ENCODE results near the gene MRNIP. TPM values are rescaled to one million over a fixed set of nuclear protein-coding genes. Genes with fewer than 3 reads are reported as not detected.

MRNIP gene
- total RNA-seq: 10.6 and 11.8 TPM in 2 replicates

- TF ChIP-seq, protein P1, sequence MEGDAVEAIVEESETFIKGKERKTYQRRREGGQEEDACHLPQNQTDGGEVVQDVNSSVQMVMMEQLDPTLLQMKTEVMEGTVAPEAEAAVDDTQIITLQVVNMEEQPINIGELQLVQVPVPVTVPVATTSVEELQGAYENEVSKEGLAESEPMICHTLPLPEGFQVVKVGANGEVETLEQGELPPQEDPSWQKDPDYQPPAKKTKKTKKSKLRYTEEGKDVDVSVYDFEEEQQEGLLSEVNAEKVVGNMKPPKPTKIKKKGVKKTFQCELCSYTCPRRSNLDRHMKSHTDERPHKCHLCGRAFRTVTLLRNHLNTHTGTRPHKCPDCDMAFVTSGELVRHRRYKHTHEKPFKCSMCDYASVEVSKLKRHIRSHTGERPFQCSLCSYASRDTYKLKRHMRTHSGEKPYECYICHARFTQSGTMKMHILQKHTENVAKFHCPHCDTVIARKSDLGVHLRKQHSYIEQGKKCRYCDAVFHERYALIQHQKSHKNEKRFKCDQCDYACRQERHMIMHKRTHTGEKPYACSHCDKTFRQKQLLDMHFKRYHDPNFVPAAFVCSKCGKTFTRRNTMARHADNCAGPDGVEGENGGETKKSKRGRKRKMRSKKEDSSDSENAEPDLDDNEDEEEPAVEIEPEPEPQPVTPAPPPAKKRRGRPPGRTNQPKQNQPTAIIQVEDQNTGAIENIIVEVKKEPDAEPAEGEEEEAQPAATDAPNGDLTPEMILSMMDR (IDR thresholded peaks at IDR 0.05; ENCODE audit: insufficient read depth, low read length, severe bottlenecking): no peak
- H3K27me3 ChIP-seq (ENCODE audit: control insufficient read depth, insufficient read depth, low read length): no peaks in the 10 kb centered on the region
- H3K4me3 ChIP-seq (ENCODE audit: low read depth, low read length): peak within 1 kb of the TSS; percentile 96
- H3K36me3 ChIP-seq (ENCODE audit: control insufficient read depth, insufficient read depth, low read length): peaks cover 7% of the 10 kb centered on the region
- DNase-seq (ENCODE audit: low read depth) (peak; percentile 83), FAIRE-seq (no peak)
Observed at GRCh38 chr5:179858586-179859427, at the start of gene MRNIP. Gene MRNIP, minus strand, starts transcription at chr5:179858817. Its CDS starts 21 bp downstream, at chr5:179858796.

DNA sequence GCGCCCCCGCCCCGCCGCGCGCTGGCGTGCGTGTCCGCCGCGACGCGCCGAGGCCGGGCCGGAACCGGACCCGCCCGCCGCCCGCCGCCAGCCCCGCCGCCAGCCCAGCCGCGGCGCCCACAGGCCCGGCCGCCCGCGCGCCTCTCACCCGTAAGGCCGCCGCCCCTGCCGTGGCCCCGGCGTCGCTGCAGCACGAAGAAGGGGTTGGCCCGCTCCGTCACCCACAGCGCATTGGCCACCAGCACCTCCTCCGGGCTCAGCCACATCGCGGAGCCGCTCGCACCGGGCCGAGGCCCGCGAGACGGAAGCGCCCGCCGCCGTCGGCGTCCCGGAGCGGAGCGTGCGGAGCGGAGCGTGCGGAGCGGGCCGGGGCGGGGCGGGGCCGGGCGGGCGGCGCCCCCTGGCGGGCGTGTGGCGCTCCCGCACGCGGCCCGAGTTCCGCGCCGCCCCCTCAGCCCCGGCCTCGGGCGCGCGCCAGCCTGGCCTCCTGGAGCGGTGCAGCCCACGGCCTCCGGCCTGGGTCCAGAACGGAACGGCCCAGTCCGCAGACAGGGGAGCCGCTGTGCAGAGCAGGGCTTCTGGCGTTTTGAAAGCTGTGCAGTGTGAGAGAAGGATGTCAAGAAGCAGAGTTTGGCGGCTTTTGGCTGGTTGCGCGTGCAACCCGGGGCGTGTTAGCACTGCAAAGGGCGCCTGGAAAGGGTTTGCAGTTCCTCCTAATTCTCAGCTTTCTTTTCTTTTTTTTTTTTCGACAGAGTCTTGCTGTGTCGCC, 49.1 kb upstream of the MRNIP start, which contains the start of gene TBC1D9B:
Gene TBC1D9B (minus strand): TSS at position 342 of the 769 bp plus-strand sequence. CDS start 76 bp downstream, at position 266.
- DNase-seq (ENCODE audit: low read depth) (peak; percentile 5), FAIRE-seq (no peak)
- Histone ChIP-seq H3K4me3 (ENCODE audit: low read depth, low read length) (peak within 1 kb of the TSS; percentile 64), H3K27me3 (ENCODE audit: control insufficient read depth, insufficient read depth, low read length) (no peaks in the 10 kb centered on the region), H3K36me3 (ENCODE audit: control insufficient read depth, insufficient read depth, low read length) (peaks cover 13% of the 10 kb centered on the region)
- TF ChIP-seq, protein P1 (IDR thresholded peaks at IDR 0.05; ENCODE audit: insufficient read depth, low read length, severe bottlenecking): peak; percentile 29

DNA sequence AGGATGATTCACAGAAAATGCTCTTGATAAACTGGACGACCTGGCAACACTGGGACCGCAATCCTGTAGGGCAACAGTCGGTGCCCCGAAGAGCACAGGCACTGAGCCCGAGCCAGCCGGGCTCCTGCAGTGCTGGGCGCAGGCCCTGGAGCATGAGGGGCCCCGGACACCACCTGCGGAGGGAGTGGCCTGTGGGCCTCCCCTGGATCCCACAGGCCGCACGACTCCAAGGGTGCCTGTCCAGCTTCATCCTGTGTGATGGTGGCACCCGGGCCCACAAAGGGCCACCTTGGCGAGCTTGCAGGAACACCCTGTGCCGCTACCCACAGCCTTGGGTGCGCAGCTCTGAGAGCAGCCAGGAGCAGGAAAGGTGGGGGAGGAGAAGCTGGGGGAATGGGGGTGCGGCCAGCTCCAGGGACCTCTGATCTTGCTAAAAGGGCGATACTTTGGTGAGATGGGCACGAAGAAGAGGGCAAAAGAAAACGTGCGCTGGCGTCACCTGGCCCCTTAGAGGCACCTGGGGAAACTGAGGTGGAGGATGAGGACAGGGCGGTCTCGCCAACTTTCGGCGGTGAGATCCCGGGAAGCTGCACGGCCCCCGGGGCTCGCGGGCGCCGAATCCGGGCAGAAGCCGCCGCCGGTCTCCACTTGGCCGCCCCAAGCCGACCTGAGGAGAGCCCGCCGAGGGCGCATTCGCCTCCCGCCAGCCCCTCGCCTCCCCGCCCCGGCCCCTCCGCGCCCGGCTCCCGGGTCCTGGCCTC, 48.4 kb upstream of the MRNIP start:
- Histone ChIP-seq H3K27me3 (ENCODE audit: control insufficient read depth, insufficient read depth, low read length) (no peaks in the 10 kb centered on the region), H3K4me3 (ENCODE audit: low read depth, low read length) (peak overlapping the region; percentile 64), H3K36me3 (ENCODE audit: control insufficient read depth, insufficient read depth, low read length) (peaks cover 20% of the 10 kb centered on the region)
- no peak for FAIRE-seq
- TF ChIP-seq, protein P1 (IDR thresholded peaks at IDR 0.05; ENCODE audit: insufficient read depth, low read length, severe bottlenecking): no peak
- DNase-seq (ENCODE audit: low read depth): peak; percentile 22

GRCh38 chr5:179906294-179906794, 47.7 kb upstream of the MRNIP start:
- TF ChIP-seq, protein P1 (IDR thresholded peaks at IDR 0.05; ENCODE audit: insufficient read depth, low read length, severe bottlenecking): no peak
- H3K36me3 ChIP-seq (ENCODE audit: control insufficient read depth, insufficient read depth, low read length): peaks cover 21% of the 10 kb centered on the region
- no peak for FAIRE-seq
- no peaks in the 10 kb centered on the region for H3K27me3 ChIP-seq (ENCODE audit: control insufficient read depth, insufficient read depth, low read length)
- DNase-seq (ENCODE audit: low read depth): no peak
- H3K4me3 ChIP-seq (ENCODE audit: low read depth, low read length): peak overlapping the region; percentile 64

DNA sequence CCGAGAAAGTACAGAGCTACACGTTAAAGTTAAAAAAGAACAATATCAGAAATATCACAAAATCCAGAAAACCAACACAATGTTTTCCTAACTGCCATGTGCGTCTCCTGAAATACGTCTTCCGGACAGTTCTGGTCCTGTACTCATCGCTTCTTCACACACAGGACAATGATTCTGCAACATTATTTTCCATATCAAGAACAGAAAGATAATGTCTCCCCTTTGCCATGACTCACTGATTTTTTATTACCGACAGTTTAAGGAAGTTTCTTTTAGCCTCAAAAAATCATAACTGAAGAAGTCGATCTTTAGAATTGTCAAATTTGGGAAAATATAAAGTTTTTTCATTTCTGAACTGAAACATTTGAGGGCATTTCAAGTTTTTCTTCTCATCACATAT, 46.5 kb upstream of the MRNIP start:
- no peaks in the 10 kb centered on the region for H3K27me3 ChIP-seq (ENCODE audit: control insufficient read depth, insufficient read depth, low read length)
- peaks cover 21% of the 10 kb centered on the region for H3K36me3 ChIP-seq (ENCODE audit: control insufficient read depth, insufficient read depth, low read length)
- DNase-seq (ENCODE audit: low read depth): no peak
- TF ChIP-seq, protein P1 (IDR thresholded peaks at IDR 0.05; ENCODE audit: insufficient read depth, low read length, severe bottlenecking): no peak
- no peak for FAIRE-seq
- no peak overlapping the region for H3K4me3 ChIP-seq (ENCODE audit: low read depth, low read length)
